Measurements from ENCODE around the gene MYL12A. TPM values are rescaled to one million over a fixed set of nuclear protein-coding genes. Genes with fewer than 3 reads are reported as not detected.

Gene MYL12A
- total RNA-seq, 1 experiment from 2014 or later = 284 TPM

GRCh38 chr18:3212657-3213056, 34.9 kb upstream of the MYL12A start:
- H4K20me1 ChIP-seq (ENCODE audit: control insufficient read depth, insufficient read depth, insufficient read length) = no peaks in the 10 kb centered on the region
- Mint-ChIP-seq H3K27ac (no peak overlapping the region), H3K9me3 (no peaks in the 10 kb centered on the region), H3K27me3 (ENCODE audit: low read depth) (no peaks in the 10 kb centered on the region), H3K4me1 (peaks cover 5 to 6% of the 10 kb centered on the region in 2 experiments), H3K4me3 (no peak overlapping the region), H3K36me3 (ENCODE audit: insufficient read depth in 1 of 3, low read depth in 3 of 3) (no peaks in the 10 kb centered on the region)
- H3K14ac ChIP-seq (ENCODE audit: insufficient read depth, low read length) = no peak overlapping the region
- H4K5ac ChIP-seq (ENCODE audit: insufficient read length, low read depth, low read length) = no peak overlapping the region
- H3K4ac ChIP-seq (ENCODE audit: low read depth, low read length) = no peak overlapping the region
- no peaks in the 10 kb centered on the region for H3K27me3 ChIP-seq (ENCODE audit: insufficient read depth, low read length)
- H2BK20ac ChIP-seq (ENCODE audit: low read depth, low read length, poor library complexity, severe bottlenecking) = no peak overlapping the region
- H4K91ac ChIP-seq (ENCODE audit: insufficient read length, low read depth, low read length) = no peak overlapping the region
- no peaks in the 10 kb centered on the region for H3K9me3 ChIP-seq (ENCODE audit: control insufficient read depth, low read depth, low read length)
- H3K4me1 ChIP-seq (ENCODE audit: insufficient read depth, low read length) = no peaks in the 10 kb centered on the region
- no peak overlapping the region for H3K4me2 ChIP-seq (ENCODE audit: insufficient read depth, insufficient read length, low read length)
- H3K23me2 ChIP-seq (ENCODE audit: insufficient read length, low read depth, low read length, poor library complexity, severe bottlenecking) = no peaks in the 10 kb centered on the region
- TF ChIP-seq CTCF (conservative IDR thresholded peaks at IDR 0.05) = no peak
- H2AK5ac ChIP-seq (ENCODE audit: insufficient read length, low read length) = no peak overlapping the region
- H3K79me1 ChIP-seq (ENCODE audit: insufficient read depth, low read depth, low read length, poor library complexity, severe bottlenecking) = no peaks in the 10 kb centered on the region
- no CpG with 5 or more reads among the region's 4 CpGs for WGBS (ENCODE audit: extremely low coverage, insufficient read length, low lambda C conversion rate)
- no peak overlapping the region for H2BK120ac ChIP-seq (ENCODE audit: low read depth, low read length, poor library complexity, severe bottlenecking)
- no peak for DNase-seq
- no peak overlapping the region for H3K27ac ChIP-seq (ENCODE audit: insufficient read length, low read depth, low read length)
- no peak overlapping the region for H4K8ac ChIP-seq (replicated peaks; ENCODE audit: insufficient read length, low read depth, low read length)
- H3K9ac ChIP-seq (ENCODE audit: extremely low read depth, insufficient read length, low read length) = no peak overlapping the region
- H3K18ac ChIP-seq (ENCODE audit: insufficient read length, low read depth, low read length) = no peak overlapping the region
- H2BK5ac ChIP-seq (ENCODE audit: insufficient read length, low read length) = no peak overlapping the region
- H3T11ph ChIP-seq (ENCODE audit: low read length) = no peak overlapping the region
- no peak overlapping the region for H3K56ac ChIP-seq (ENCODE audit: insufficient read length, low read depth, low read length)
- H3K79me2 ChIP-seq (ENCODE audit: insufficient read depth, low read length) = no peaks in the 10 kb centered on the region
- no peak overlapping the region for H2AFZ ChIP-seq (ENCODE audit: low read length)
- no peak overlapping the region for H2BK12ac ChIP-seq (ENCODE audit: insufficient read length, low read depth, low read length)
- H3K23ac ChIP-seq (ENCODE audit: insufficient read length, low read depth, low read length) = no peak overlapping the region
- no peak overlapping the region for H2BK15ac ChIP-seq (ENCODE audit: low read depth, low read length)
